GM12864 (cell line): Measurements from ENCODE around the gene BRIP1.
A peak's percentile ranks its signal among the peaks of the same experiment; 100 is the strongest.

ENCODE experiments used
- DNase-seq: peaks from one replicate; pipeline ENCODE4 v3.0.0-alpha.2; 2011; ENCODE audit warnings: low read depth
- H3K4me3 ChIP-seq: 2 replicates; pipeline ENCODE4 v1.5.1; 2011; ENCODE audit warnings: mild to moderate bottlenecking, low read depth, low read length, control low read depth
- TF ChIP-seq, protein P1 (sequence below): IDR thresholded peaks from 2 replicates; pipeline ENCODE4 v1.5.1; 2011; ENCODE audit warnings: low read depth, mild to moderate bottlenecking, moderate library complexity, low read length, control low read depth, inconsistent platforms; ENCODE audit errors: missing control alignments

The BRIP1 gene

GRCh38 chr17:61793565-61793964, 69.8 kb downstream of the BRIP1 start:
- no peak overlapping the region for H3K4me3 ChIP-seq
- TF ChIP-seq, protein P1, sequence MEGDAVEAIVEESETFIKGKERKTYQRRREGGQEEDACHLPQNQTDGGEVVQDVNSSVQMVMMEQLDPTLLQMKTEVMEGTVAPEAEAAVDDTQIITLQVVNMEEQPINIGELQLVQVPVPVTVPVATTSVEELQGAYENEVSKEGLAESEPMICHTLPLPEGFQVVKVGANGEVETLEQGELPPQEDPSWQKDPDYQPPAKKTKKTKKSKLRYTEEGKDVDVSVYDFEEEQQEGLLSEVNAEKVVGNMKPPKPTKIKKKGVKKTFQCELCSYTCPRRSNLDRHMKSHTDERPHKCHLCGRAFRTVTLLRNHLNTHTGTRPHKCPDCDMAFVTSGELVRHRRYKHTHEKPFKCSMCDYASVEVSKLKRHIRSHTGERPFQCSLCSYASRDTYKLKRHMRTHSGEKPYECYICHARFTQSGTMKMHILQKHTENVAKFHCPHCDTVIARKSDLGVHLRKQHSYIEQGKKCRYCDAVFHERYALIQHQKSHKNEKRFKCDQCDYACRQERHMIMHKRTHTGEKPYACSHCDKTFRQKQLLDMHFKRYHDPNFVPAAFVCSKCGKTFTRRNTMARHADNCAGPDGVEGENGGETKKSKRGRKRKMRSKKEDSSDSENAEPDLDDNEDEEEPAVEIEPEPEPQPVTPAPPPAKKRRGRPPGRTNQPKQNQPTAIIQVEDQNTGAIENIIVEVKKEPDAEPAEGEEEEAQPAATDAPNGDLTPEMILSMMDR = no peak
- DNase-seq = no peak

DNA sequence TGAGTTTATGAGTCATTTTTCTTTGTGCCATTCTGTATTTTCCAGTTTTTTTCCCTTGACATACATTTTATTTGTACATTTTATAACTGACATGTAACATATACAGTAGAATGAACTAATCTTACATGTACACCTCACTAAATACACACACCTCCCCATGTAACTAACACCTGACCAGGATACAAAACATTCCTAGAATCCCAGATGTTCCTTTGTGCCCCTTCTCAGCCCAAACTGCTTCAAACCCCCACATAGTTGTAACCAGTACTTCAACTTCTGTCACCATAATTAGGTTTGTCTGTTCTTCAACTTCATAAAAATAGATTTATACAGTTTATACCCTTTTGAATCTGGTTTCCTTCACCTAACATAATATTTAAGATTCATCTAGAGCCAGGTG, 73.5 kb downstream of the BRIP1 start:
- TF ChIP-seq, protein P1 = no peak
- no peak overlapping the region for H3K4me3 ChIP-seq
- DNase-seq = no peak

DNA sequence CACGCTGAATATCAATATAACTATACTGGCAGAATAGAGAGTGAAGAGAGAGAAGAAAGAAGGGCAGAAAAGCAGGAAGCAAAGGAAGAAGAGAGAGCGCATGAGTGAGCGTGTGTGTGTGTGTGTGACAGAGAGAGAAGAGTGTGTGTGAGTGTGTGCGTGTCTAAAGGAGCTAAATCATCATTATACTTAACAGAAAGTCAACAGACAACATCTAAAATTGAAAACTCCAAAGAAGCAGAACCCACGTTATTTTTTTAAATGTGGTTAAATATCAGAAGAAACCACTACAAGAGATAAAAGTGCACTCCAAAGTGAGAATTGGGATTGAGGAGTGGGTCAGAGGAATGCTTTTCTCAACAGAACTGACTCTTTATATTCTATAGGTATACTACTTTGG, 77.2 kb downstream of the BRIP1 start:
- no peak for DNase-seq
- H3K4me3 ChIP-seq = no peak overlapping the region
- TF ChIP-seq, protein P1 = no peak

DNA sequence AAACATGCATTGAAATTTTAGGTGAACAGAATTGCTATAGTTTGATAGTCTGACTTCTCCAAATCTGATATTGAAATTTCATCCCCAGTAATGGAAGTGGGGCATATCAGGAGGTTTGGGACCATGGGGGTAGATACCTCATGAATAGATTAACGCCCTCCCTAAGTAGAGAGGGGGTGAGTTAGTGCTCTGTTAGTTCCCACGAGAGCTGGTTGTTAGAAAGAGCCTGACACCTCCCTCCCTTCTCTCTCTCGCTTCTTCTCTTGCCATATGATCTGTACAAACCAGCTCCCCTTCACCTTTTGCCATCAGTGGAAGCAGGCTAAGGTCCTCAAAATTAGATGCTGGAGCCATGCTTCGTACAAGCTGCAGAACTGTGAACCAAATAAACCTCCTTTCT, 78.8 kb downstream of the BRIP1 start:
- TF ChIP-seq, protein P1 = no peak
- no peak for DNase-seq

DNA sequence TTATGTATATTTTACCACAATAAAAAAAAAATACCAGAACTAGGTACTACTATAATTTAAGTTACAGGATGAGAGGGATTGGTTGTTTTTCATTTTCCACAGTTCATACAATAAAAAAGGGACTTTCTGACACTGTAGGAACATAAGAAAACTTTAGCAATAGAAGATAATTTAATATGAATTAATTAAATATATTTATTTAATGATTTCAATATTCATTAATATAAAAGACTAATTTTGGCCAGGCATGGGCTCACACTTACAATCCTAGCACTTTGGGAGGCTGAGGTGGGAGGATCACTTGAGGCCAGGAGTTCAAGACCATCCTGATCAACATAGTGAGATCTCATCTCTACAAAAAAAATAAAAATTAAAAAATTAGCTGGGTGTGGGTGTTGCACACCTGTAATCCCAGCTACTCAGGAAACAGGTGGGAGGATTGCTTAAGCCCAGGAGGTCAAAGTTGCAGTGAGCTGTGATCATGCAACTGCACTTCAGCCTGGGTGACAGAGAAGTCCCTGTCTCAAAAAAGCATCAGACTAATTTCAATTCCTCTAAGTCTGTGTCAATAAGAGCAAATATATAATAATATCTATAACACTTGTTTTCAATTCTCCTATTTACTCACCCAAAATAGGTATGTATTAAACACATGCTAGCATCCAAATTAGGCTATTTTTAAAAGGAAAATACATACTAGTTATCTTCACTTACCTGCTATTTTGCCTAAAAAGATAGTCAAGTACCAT, 79.6 kb downstream of the BRIP1 start:
- no peak overlapping the region for H3K4me3 ChIP-seq
- DNase-seq = peak; percentile 87
- TF ChIP-seq, protein P1 = no peak

More for the DNA sequence above, 78.8 kb downstream of the BRIP1 start:
- no peak overlapping the region for H3K4me3 ChIP-seq

DNA sequence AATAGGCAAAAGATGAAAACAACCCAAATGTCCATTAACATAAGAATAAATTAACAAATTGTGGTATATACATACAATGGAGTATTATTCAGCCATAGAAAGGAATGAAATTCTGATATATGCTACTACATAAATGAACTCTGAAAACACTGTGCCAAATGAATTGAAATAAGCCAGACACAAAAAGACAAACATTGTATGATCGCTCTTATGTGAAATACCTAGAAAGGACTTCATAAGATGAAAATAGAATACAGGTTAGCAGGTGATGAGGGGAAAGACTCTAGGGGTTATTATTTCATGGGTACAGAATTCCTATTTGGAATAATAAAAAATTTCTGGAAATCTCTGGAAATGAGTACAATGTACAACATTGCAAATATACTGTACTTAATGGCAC, 80.2 kb downstream of the BRIP1 start:
- TF ChIP-seq, protein P1 = no peak
- no peak overlapping the region for H3K4me3 ChIP-seq
- DNase-seq = no peak

DNA sequence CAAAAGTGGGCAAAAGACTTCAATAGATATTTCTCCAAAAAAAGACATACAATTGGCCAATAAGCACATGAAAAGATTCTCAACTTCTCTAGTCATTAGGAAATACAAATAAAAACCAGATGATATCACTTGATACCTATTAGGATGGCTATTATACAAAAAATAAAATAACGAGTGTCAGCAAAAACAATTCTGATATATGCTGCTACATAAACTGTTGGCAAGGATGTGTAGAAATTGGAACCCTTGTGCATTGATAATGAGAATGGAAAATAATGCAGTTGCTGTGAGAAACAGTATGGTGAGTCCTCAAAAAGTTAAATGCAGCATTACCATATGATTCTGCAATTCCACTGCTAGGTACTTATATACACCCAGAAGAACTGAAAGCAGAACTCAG, 80.6 kb downstream of the BRIP1 start:
- TF ChIP-seq, protein P1 = no peak
- H3K4me3 ChIP-seq = no peak overlapping the region
- DNase-seq = no peak
